GM18520 (cell line): Measurements from ENCODE around the gene NACA2.
"Not testable (repeated sequence)": the region's sequence is repeated elsewhere in the genome, so short reads cannot be mapped to it uniquely, and the experiment has no call there.

Experiments used
- ATAC-seq: cut with Tn5 transposase; IDR thresholded peaks from one replicate; pipeline ENCODE4 v1.9.1; 2021; ENCODE audit not compliant: unreplicated experiment

The NACA2 gene

DNA sequence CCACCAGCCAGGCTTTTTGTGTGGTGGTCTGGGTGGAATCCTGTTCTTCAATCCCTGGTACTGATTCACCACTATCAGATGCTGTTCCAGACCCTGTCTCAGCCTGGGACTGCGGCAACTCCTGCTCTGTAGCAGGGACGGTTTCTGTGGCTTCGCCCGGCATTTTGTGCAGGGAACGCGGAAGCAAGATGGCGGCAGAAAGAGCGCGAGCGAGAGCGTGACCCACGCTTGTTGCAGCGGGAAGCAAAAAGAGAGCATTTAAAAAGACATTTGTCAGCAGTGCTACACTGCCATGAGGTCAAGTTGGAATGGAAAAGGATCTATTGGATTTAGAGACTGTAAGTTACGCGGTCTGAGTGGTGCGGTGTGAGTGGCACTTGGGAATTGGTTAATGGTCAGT, at the start of gene NACA2:
Gene NACA2, minus strand, starts transcription at position 202 of the 400 bp plus-strand sequence. Its CDS starts 39 bp downstream, at position 163.
- ATAC-seq: no peak

DNA sequence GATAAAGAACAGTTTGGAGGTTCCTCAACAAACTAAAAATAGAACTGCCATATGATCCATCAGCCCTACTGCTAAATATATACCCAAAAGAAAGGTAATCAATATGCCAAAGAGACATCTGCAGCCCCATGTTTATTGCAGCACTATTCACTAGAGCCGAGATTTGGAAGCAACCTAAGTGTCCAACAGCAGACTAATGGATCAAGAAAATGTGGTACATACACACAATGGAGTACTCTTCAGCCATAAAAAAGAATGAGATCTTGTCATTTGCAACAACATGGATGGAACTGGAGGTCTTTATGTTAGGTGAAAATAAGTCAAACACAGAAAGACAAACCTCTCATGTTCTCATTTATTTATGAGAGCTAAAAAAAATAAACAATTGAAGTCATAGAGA, 48.8 kb upstream of the NACA2 start:
- no peak for ATAC-seq

DNA sequence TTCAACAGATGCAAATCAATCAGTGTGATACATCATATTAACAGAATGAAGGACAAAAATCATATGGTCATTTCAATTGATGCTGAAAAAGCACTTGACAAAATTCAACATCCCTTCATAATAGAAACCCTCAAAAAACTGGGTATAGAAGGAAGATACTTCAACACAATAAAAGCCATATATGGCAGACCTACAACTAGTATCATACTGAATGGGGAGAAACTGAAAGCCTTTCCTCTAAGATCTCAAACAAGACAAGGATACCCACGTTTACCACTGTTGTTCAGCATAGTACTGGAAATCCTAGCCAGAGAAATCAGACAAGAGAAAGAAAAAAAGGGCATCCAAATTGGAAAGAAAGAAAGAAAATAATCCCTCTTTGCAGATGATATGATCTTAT, 47.1 kb upstream of the NACA2 start:
- no peak for ATAC-seq

DNA sequence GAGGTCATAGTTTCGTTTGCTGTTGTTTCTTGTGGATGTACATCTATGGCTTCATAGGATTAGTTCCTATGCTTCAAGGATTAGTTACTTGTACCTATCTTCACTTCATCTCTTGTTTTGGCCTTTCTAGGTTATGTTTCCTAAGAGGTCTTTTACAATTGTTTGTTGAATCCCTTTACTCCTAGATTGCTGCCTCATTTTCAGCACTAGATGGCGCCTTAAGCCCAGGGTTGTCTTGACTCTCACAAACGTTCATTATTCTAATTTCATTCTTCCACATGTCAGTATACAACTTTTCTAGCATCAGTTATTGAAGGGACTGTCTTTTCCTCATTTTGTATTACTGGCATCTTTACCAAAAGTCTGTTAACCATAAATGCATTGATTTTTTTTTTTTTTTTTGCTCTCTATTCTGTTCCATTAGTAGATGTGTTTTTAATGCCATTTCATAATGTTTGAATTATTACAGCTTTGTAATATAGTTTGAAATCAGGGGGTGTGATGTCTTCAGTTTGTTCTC, 45.0 kb upstream of the NACA2 start:
- no peak for ATAC-seq

DNA sequence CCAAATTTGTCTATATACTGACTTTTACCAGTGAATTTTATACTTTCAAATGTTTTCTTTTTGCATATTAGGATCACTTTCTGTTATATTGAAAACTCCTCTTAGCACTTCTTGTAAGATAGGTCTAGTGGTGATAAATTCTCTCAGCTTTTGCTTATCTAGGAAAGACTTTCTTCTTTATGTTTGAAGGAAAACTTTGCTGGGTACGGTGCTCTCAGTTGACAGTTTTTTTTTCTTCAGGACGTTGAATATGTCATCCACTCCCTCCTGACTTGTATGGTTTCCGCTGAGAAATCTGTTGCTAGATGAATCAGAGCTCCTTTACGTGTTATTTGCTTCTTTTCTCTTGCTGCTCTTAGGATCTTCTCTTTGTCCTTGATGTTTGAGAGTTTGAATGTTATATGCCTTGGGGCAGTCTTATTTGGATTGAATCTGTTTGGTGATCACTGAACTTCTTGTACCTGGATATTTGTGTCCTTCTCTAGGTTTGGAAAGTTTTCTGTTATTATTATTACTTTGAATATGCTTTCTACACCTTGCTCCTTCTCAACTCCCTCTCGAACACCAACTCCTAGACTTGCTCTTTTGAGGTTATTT, 44.0 kb upstream of the NACA2 start:
- no peak for ATAC-seq

DNA sequence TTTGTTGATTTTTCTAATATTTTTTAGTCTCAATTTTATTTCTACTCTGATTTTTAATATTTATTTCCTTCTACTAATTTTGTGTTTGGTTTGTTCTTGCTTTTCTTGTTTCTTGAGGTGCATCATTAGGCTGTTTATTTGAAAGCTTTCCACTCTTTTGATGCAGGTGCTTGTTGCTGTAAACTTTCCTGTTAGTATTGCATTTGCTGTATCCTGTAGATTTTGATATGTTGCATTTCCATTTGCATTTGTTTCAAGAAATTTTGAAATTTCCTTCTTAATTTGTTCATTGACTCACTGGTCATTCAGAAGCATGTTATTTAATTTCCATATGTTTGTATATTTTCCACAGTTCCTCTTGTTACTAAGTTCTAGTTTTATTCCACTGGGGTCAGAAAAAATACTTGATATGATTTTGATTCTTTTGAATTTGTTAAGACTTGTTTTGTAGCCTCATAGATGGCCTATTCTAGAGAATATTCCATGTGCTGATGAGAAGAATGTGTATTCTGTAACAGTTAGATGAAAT, 43.1 kb upstream of the NACA2 start:
- ATAC-seq: no peak

DNA sequence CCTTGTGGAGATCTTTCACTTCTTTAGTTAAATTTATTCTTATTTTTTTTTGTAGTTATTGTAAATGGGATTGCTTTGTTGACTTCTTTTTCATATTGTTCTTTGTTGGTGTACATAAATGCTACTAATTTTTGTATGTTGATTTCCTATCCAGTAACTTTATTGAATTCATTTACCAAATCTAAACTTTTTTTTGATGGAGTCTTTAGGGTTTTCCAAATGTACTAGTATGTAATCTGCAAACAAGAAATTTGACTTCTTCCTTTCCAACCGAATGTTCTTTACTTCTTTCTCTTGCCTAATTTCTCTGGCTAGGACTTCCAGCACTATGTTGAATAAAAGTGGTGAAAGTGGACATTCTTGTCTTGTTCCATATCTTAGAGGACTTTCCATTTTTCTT, 41.8 kb upstream of the NACA2 start:
- ATAC-seq: no peak

DNA sequence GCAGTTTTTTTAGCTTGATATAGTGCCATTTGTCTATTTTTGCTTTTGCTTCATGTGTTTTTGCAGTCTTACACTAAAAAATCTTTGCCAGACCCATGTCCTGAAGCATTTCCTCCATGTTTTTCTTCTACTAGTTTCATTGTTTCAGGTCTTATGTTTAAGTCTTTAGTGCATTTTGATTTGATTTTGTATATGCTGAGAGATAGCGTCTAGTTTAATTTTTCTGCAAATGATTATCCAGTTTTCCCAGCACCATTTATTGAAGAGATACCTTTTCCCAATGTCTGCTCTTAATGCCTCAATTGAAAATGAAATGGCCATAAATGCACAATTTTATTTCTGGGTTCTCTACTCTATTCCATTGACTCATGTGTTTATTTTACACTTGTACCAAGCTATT, 40.8 kb upstream of the NACA2 start:
- no peak for ATAC-seq

DNA sequence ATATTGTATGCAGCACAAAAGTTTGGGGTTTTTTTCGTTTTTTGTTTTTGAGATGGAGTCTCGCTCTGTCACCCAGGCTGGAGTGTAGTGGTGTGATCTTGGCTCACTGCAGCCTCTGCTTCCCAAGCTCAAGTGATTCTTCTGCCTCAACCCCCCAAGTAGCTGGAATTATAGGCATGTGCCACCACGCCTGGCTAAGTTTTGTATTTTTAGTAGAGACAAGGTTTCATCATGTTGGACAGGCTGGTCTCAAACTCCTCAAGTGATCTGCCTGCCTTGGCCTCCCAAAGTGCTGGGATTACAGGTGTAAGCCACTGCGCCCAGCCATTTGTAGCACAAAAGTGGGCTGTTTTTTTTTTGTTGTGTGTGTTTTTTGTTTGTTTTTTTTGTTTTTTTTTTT, 37.1 kb upstream of the NACA2 start:
- ATAC-seq: not testable (repeated sequence)

DNA sequence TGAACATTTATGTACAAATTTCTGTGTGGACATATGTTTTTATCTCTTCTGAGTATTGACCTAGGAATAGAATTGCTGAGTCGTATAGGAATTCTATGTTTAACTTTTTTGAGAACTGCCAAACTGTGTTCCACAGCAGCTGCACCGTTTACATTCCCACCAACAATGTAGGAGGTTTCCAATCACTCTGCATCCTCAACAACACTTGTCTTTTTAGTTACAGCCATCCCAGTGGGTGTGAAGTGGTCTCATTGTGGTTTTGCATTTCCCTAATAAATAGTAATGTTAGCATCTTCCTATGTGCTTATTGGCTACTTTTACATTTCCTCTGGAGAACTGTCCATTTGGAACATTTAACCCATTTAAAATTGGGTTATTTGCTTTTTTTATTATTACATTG, 36.6 kb upstream of the NACA2 start:
- no peak for ATAC-seq

DNA sequence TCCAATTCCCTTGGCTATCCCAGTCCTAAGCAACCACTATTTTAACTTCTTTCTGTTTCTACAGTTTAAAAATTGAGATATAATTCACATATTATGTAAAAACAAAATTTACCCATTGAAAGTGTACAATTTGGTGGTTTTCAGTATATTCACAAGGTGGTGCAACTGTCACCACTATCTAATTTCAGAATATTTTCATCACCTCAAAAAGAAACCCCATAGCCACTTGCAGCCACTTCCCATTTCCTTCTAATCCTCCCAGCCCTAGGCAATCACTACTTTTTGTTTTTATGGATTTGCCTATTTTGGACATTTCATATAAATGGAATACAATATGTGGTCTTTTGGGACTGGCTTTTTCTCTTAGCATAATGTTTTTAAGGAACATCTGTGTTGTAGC, 36.1 kb upstream of the NACA2 start:
- no peak for ATAC-seq

DNA sequence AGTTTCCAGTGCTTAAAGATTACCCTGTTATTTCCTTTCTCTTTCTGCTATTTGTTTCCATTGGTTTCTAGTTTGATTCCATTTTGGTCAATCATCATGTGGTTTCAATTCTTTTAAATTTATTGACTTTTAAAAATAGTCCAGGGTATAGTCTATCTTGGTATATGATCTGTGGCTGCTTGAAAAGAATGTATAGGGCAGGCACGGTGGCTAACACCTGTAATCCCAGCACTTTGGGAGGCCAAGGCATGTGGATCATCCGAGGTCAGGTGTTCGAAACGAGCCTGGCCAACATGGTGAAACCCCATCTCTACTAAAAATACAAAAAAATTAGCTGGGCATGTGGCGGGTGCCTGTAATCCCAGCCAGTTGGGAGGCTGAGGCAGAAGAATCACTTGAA, 34.5 kb upstream of the NACA2 start:
- ATAC-seq: no peak

DNA sequence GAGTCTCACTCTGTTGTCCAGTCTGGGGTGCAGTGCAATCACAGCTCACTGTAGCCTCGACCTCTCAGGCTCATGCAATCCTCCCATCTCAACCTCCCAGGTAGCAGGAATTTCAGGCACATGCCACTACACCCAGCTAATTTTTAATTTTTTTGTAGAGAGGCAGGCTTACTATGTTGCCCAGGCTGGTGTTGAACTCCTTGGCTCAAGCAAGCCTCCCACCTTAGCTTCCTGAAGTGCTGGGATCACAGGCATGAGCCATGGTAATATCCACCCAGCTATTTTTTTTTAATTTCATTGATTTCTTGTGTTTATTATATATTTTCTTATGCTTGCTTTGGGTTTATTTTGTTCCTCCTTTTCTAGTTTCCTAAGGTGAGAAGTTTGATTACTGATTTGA, 33.9 kb upstream of the NACA2 start:
- no peak for ATAC-seq

DNA sequence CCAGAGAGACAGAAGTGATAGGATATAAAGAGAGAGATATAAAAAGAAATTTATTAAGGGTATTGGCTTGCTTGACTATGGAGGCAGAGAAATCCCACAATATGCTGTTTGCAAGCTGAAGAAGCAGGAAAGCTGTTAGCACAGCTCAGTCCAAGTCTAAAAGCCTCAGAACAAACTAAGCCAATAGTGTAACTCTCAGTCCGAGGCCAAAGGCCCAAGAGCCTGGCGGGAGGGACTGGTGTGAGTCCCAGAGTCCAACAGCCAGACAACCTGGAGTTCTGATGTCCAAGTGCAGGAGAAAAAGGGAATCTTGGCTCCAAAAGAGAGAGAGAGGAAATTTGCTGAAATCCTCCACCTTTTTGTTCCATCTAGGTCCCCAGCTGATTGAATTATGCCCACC, 30.3 kb upstream of the NACA2 start:
- no peak for ATAC-seq

DNA sequence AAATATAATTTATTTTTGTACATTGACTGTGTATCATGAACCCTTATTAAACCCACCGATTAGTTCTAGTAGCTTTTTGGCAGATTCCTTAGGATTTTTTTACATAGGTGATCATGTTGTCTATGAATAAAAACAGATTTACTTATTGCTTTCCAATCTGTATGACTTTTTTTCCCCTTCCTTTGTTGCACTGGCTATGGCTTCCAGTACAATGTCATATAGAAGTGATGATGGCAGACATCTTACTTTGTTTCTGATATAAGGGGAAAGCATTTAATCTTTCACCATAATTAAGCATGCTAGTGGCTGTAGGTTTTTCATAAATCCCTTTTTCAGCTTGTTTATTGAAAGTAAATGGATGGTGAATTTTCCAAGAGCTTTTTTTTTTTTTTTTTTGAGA, 28.9 kb upstream of the NACA2 start:
- ATAC-seq: no peak

DNA sequence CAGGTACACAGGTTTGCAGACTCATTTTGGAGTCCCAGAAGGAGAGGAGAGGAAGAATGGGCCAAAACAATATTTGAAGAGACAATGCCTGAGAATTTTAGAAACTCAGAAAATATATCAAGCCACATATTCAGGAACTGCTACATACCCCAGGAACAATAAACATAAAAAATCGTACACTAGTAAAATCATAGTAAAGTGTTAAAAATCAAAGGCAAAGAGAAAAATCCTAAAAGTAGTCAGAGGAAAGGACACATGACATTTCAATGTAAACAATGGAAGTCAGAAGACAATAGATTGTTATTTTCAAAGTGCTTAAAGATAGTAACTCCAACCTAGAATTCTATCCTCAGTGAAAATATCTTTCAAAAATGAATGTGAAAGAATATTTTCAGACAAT, 28.5 kb upstream of the NACA2 start:
- no peak for ATAC-seq

DNA sequence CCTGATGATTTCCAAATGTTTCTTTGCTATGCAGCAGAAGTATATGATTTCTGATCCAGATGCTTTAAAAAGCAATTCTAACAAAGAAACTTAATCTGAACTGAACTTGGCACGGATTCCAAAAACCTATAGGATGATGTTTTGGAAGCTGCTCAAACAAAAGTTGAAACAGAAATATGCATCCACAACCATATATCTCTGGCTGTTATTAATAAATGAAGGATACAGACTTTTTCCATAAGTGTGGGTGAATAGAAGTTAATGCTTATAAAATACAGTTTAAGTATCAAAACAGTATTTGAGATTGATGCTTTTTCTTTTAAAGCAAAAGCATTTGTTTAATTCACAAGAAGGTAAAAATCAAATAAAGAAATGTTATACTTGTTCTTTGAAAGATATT, 27.9 kb upstream of the NACA2 start:
- no peak for ATAC-seq

DNA sequence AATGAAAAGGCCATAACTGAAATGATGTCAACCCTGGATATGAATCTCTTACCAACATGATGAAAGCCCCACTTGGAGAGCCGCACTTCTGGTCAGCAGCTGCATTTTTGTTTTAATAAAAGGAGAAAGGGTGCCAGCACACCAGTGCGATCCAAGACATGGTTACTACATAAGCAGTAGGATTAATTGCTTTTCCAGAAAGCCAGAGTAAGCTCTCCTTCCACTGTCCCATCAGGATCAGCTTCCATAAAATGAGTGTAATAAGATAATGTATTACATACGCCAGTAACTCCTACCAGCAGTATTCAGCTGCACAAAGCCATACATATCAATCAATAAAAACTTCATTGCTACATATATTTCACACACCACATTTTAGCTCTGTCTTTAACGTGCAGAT, 26.3 kb upstream of the NACA2 start:
- ATAC-seq: no peak

DNA sequence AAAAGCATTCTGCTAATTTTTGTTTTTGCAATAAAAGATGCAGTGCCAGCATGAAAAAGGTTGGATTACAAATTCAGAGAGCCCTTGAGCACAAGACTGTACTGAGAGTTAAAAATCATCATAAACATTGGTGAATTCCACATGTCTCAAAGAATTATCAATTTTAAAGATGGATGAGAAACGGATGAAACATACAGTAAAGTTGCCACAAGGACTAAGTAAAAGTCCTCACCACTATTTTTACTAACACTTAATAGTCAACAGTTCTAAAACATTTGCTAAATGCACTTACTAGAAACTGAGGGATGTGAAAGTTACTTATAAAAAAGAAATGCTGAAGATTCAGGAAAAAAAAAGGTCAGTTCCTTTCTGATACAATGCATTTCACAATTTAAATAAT, 25.8 kb upstream of the NACA2 start:
- ATAC-seq: no peak

DNA sequence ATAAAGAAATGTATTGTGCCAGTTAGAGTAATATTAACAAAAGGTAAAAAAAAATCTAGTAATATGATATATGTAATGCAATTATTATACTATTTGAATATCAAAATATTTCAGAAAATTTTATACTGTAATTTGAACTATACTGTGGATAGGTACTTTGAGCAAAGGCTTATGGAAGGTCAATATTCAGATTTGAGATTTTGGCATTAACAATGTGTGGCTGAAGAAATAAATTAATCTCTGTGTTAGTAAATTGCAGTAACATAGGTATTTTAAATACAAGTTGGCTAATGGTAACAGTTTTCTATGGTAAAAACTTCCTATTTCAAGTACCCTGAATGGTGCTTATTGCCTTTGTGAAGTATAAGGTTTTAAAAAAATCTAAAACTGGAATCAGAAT, 23.2 kb upstream of the NACA2 start:
- ATAC-seq: no peak

DNA sequence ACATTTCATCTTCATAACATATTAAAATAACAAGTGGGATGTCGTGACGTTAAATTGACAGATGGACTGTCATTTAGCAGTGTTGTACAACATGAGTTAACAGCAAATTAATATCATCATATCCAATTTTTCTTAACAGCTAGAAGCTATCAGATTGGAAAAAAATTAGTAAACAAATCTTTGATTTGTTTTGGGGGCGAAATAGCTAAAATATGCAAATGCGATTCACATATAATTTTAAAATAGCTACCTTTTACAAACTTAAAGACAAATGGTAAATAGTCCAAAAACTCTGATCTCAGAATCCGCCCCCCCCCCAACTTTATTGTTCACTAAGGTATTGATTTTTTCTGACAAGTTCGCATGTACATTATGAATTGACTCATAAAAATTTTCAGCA, 20.3 kb upstream of the NACA2 start:
- ATAC-seq: no peak

DNA sequence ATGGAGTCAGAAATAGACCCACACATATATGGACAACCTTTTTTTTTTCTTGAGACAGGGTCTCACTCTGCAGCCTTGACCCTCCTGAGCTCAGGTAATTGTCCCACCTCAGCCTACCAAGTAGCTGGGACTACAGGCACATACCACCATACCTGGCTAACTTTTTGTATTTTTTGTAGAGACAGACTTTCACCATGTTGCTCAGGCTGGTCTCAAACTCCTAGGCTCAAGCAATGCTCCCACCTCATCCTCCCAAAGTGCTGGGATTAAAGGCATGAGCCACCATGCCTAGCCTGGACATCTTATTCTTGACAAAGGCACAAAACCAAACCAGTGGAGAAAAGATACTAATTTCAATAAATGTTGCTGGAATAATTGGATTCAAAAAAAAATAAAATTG, 14.7 kb upstream of the NACA2 start:
- no peak for ATAC-seq

DNA sequence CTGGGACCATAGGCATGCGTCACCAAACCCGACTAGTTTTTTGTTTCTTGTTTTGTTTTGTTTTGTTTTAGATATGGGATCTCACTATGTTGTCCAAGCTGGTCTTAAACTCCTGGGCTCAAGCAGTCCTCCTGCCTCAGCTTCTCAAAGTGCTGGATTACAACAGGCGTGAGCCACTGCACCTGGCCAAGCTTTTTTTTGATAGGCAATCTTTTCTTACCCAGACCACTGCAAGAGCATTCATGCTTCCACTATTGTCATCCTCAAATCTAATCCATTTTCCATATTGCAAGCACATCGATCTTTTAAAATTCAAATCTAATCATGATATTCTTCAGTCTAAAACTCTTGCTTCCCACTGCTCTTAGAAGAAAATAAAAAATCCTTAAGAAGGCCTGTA, 10.3 kb upstream of the NACA2 start:
- ATAC-seq: no peak
